GM13977 (cell line): Measurements from ENCODE around the gene NGB.

Experiments
- DNase-seq: peaks from one replicate; pipeline ENCODE4 v3.0.0; 2012; ENCODE audit warnings: low spot score
- in situ Hi-C: fragments of 300-500 bp; cut with MboI; formaldehyde crosslinking; loops from one replicate; pipeline ENCODE4 v1.12.0; 2022; ENCODE audit warnings: low sequenced_read_pairs, low pct_unique_long_range_greater_than_20kb, mixed read lengths, inconsistent platforms; ENCODE audit not compliant: unreplicated experiment
- TF ChIP-seq, protein P1 (sequence below): IDR thresholded peaks from 2 replicates; pipeline ENCODE4 v1.5.1; 2012; ENCODE audit warnings: mild to moderate bottlenecking, control low read depth; ENCODE audit not compliant: insufficient read depth; ENCODE audit errors: extremely low read depth, missing control alignments

NGB gene

DNA sequence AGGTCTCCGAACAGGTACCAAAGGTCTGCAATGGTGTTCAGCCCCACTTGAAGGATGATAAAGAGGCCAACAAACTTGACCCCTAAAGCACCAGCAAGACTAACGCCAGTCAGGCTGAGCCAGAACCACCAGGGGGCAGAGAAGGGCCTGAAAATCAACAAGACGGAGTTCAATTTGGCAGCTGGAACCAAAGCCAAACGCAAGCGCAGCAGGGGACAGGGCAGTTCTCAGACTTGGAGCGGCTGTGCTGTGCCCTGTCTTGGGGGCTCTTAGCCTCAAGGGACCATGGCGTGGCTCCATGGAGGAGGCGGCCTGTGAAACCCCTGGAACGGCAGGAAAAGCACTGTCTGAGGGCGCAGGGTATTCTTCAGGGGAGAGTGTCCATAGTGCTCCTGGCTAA is 30.1 kb upstream of the NGB start:
- in situ Hi-C loops = loop anchor here (10.0 to 25.0 kb wide), 2 partner anchors 244 to 414 kb away; no protein-coding TSS in a partner anchor
- TF ChIP-seq, protein P1, sequence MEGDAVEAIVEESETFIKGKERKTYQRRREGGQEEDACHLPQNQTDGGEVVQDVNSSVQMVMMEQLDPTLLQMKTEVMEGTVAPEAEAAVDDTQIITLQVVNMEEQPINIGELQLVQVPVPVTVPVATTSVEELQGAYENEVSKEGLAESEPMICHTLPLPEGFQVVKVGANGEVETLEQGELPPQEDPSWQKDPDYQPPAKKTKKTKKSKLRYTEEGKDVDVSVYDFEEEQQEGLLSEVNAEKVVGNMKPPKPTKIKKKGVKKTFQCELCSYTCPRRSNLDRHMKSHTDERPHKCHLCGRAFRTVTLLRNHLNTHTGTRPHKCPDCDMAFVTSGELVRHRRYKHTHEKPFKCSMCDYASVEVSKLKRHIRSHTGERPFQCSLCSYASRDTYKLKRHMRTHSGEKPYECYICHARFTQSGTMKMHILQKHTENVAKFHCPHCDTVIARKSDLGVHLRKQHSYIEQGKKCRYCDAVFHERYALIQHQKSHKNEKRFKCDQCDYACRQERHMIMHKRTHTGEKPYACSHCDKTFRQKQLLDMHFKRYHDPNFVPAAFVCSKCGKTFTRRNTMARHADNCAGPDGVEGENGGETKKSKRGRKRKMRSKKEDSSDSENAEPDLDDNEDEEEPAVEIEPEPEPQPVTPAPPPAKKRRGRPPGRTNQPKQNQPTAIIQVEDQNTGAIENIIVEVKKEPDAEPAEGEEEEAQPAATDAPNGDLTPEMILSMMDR = peak; percentile 87
- DNase-seq = peak; percentile 67

DNA sequence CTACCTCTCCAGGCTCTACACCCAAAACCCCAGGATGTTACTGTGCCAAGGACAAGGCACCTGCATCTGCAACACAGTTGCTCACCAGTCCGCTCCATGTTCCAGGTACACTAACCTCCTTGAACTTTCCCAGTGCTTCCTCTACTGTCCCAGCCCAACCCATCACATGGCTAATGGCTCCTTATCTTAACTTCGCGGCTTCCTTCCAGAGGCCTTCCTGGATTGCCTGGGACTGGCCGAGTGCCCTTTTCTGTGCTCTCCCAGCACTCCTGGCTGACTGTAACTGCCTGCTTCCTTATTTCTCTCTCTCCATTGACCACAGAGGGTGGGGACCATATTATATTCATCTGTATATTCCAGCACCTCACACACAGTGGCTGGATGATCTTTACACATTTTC is 28.8 kb upstream of the NGB start:
- TF ChIP-seq, protein P1 = no peak

DNA sequence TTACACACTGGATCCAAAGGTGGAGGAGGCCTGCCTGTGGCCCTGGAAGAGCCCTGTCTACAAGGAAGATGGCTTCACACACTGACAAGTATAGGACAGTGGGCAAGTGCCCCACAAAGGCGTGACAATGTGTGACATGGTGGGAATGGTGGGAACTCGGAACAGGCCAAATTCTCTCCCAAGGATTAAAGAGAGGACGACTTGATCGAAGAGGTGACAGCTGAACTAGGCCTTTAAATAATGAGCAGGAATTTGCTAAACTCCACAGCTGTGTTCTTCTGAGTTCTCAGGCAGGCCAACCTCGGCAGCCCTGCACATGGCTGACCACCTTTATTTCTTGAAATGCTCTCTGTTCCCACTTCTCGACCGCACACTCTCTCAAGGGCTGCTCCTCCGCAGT is 25.9 kb upstream of the NGB start:
- in situ Hi-C loops = no loop called here
- TF ChIP-seq, protein P1 = no peak

More for the DNA sequence above, 28.8 kb upstream of the NGB start:
- in situ Hi-C loops = loop anchor here (10.0 to 25.0 kb wide), 2 partner anchors 245 to 412 kb away; no protein-coding TSS in a partner anchor
- no peak for DNase-seq

DNA sequence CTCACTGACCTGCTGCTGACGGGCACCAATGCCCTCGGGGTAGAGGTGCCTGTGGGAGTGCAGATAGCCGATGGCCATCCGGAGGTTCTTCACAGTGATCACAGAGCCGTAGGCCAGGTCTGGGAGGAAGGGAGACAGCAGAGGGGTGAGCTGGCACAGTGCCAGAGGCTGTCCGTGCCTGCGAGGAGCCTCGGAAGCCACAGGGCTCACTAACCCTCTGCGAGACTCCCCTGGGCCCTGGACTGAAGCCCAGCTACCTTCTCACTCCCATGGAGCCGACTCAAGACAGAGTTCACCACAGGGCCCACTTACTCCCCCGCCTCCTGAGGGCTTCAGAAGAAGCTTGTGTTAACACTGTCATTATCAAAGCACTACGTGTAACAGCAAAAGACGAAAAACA is 25.1 kb upstream of the NGB start:
- DNase-seq = no peak
- in situ Hi-C loops = no loop called here
- TF ChIP-seq, protein P1 = no peak

More for the DNA sequence above, 25.9 kb upstream of the NGB start:
- DNase-seq = no peak

DNA sequence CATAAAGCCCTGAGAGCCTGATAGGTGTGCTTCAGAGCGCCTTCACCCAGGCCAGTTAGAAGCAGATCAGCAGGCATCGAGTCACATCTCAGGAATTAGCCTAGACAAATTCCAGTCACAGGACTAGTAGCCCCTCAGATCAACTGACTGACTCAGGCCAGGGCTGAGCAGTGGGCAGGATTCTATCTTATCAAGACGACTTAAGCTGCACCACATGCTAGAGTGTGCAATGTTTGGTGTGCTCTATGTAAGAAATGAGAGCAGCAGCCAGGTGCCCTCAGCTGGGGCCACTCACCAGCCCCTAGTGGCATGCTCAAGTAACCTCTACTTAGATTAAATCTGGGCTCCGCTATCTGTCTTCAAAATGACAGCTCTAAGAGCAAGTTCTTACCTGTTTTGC is 19.7 kb upstream of the NGB start:
- in situ Hi-C loops = no loop called here
- TF ChIP-seq, protein P1 = no peak
- no peak for DNase-seq

DNA sequence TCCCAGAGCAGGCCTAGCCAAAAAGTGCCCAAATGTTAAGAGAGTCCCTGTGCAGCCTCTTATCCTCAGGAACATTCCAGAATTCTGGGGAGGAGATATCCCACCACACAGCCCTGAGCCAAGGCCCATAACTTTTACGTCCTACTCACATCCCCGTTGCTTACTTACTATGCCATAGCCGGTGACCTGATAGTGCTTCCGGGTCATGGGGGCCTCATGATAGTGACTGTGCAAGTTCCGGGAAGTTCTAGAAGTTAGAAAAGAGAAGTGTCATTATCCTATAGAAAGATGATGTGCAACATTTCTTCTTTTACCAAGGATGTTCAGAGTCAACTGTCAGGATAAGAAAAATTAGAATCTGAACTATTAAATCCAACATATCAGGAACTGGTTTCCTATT is 15.6 kb upstream of the NGB start:
- DNase-seq = no peak
- TF ChIP-seq, protein P1 = no peak
- in situ Hi-C loops = no loop called here

DNA sequence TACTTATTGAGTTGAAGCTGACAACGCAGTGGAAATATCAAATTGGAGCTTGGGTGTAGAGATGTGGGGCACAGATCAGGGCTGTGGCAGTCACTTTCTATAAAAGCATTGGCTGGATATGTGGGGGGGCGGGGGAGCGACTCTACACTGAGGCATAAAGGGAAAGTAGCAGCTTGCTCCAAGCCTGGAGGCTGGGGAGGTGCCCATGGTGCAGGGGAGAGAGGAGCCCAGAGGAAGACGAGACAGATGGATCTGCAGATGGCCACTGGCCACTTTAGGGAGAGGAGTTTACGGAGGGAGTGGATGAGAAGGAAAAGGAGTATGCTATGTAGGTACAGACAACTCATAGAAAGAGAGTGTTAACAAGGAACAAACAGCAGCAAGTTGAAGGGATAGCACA is 13.5 kb upstream of the NGB start:
- no peak for DNase-seq
- TF ChIP-seq, protein P1 = no peak
- in situ Hi-C loops = no loop called here
